ENCODE results near the gene ATP8B2. TPM values are rescaled to one million over a fixed set of nuclear protein-coding genes. Genes with fewer than 3 reads are reported as not detected.
"Not testable (repeated sequence)": the region's sequence is repeated elsewhere in the genome, so short reads cannot be mapped to it uniquely, and the experiment has no call there.

The ATP8B2 gene
- total RNA-seq, 1 experiment from 2014 or later = 64.9 TPM

DNA sequence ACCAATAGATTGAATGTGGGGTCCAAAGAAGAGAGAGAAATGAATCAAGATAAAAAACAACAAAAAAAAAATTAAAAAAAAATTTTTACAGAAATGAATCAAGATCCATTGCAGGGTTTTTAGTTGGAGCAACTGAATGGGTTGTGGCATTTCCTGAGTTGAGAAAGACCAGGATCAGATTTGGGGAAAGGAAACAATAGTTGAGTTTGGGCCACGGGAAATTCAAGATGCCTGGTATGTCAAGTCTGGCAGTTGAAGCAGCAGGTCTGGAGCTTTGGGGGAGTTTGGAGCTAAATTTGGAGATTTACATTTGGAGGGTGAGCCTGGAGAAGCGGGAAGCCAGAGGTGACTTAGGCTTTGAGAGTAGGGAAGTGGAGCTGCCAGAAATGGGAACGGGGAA is 22.6 kb downstream of the ATP8B2 start:
- no peak for DNase-seq (ENCODE audit: low read depth)

GRCh38 chr1:154348429-154349076 is 23.2 kb downstream of the ATP8B2 start:
- no peak for DNase-seq (ENCODE audit: low read depth)

- DNase-seq (ENCODE audit: low read depth) = no peak
Observed at GRCh38 chr1:154349121-154349520, 23.8 kb downstream of the ATP8B2 start.

DNA sequence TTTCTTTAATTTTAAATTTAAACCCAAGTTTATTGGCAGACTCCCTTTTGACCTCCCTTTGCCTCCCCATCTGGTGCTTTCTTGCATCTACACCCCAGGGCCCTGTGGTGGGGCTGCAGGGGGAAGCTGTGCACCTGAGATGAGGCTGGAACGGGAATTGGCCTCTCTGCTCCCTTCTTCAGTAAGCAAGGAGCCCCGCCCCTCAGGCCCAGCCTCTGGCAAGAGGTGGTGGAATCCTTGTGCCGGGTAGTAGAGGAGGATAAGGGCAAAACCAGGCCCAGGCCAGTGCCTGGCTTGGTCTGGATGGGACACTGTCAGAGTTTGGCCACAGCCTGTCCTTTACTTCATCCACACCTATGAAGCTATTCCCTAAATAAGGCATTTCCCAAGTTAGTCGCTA is 25.1 kb downstream of the ATP8B2 start:
- no peak for DNase-seq (ENCODE audit: low read depth)

DNA sequence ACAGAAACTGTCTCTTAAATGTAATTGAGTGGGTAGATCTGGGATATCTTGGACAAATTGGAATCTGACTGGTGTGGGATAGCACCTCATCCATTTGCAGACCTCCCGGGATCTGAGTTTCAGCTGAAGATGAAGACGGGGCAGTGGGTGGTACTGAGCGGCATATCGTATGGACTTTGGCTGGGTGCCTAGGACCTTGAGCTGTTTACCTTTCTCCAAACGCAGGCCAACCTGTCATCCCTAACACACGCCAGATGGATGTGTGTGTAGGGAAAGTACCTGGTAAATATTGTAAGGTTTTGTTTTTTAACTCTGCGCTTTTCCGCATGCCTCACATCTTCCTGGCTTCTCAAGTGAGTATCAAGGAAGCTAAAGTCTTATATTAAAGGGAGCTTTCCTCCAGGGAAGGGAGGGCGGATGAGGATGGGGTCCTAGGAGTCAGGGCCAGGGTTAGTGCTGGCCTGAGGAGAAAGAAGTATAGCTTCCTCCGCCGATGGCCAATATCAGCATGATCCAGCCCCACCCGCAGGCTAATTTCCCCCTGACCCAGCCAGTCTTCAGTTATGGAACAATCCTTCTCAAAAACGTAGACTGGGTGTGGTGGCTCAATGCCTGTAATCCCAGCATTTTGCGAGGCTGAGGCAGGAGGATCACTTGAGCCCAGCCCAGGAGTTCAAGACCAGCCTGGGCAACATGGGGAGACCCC is 26.2 kb downstream of the ATP8B2 start:
- DNase-seq (ENCODE audit: low read depth) = no peak

DNA sequence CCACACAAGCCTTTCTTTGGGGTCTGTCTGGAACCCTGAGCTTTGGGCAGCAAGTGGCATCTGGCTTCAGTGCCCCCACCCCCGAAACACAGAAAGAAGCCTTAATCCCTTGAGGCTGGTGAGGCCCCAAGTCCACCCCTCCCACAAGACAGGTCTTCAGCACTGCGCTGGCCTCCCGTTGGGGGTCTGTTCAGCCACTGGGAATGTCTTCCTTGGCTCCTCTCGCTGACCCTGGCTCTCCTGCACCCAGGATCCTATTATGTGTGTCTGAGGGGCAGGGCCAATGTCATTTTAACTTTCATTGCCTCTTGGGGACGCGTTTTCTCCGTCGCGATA is 26.9 kb downstream of the ATP8B2 start:
- DNase-seq (ENCODE audit: low read depth) = no peak

DNA sequence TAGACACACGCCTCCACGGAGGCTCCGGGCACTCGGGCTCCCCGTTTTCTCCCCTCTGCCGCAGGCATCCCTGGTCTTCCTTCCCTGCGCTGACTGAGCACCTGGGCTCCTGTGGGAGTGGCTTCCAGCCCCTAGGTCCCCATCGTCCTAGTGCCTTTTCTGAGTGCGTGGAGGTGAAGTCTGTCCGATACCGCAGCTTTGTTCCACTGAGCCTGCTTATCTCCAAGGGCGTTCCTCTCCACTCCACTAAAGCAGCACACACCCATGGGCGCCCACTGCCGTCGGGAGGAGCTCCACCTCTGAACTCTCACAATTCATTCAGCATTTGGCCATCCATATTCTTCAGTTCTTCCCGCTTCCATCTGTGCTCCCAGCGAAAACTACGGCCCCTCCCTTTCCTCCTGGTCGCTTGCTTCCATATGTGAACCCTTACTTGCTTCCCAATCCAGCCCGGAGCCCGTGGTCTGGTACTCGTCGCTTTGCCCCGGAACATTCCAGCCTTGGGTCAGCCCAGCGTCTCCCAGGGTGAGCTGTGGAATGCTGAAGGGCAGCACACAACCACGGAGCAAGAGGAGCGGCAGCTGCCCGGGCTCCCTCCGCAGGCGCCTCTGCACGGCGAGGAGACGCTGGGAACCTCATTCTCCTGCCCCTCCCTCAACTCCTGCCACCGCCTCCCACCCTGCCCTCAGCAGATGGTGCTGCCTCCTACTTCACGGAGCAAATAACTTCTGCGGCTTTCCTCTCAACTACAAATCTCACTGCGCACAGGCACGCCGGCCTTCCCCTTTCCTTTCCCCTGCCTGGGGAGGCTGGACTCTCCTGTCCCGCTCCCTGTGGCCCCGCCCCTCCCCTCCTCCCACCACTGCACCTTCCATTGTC is 27.5 kb downstream of the ATP8B2 start:
- peak; percentile 81 for DNase-seq (ENCODE audit: low read depth)

- peak; percentile 61 for DNase-seq (ENCODE audit: low read depth)
Observed at GRCh38 chr1:154353460-154353904, 28.2 kb downstream of the ATP8B2 start.

- no peak for DNase-seq (ENCODE audit: low read depth)
Observed at GRCh38 chr1:154353966-154354365, 28.6 kb downstream of the ATP8B2 start.

DNA sequence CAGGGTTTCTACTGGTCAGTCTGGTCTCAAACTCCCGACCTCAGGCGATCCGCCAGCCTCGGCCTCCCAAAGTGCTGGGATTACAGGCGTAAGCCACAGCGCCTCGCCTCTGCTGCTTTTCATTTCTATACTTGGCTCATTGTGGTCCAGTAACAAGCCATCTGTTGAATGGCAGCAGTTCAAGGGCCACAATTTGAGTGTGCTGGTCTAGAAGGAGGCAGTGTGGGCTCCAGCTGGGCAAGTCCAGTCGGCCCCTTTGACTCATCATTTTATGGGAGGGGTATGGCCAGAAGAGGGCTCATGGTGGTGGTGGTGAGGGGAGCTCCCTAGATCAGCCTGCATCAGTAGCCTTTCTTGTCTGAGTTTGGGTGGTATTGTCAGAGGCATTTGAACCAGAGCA is 33.2 kb downstream of the ATP8B2 start:
- DNase-seq (ENCODE audit: low read depth) = no peak

DNA sequence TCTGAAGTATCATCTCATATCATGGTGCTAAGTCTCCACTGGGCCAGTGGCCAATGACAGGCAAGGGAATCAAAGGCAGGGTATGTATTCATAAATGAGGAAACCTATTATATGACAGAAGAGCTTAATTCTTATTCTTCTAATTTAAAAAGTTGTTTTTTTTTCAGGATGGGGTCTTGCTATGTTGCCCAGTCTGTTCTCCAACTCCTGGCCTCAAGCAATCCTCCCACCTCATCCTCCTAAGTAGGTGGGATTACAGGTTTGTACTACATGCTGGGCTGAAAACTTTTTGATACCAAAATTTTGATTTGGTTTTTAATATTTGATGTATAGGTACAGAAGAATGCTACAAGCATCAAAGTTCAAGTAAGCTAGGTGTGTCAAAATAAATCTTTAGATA is 35.0 kb downstream of the ATP8B2 start:
- DNase-seq (ENCODE audit: low read depth) = no peak

- DNase-seq (ENCODE audit: low read depth) = not testable (repeated sequence)
Observed at GRCh38 chr1:154360881-154361280, 35.6 kb downstream of the ATP8B2 start.

DNA sequence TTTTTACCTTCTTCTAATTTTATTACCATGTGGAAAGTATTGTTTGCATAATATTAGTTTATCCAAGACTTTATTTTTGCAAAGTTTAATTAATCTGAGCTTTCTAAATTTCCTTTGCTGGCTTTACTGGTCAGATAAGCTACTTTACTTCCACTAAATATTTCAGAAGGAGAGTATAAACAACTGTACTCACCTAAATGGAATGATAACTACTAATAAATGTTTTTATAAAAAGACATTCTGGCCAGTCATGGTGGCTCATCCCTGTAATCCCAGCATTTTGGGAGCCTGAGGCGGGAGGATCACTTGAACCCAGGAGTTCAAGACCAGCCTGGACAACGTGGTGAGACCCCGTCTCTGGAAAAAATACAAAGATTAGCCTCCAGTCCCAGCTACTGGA is 36.0 kb downstream of the ATP8B2 start:
- no peak for DNase-seq (ENCODE audit: low read depth)

DNA sequence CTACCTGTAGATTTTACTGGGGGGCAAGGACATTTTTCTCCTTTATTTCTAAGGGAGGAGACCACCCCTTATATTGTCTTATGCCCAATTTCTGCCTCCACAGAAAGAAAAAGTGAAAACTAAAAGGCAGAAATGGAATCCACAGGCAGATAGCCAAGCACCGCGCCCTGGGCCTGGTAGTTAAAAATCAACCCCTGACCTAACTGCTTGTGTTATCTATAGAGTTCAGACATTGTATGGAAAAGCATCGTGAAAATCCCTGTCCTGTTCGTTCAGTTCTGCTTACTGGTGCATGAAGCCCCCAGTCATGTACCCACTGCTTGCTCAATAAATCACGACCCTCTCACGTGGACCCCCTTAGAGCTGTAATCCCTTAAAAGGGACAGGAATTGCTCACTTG is 46.1 kb downstream of the ATP8B2 start:
- DNase-seq (ENCODE audit: low read depth) = no peak

DNA sequence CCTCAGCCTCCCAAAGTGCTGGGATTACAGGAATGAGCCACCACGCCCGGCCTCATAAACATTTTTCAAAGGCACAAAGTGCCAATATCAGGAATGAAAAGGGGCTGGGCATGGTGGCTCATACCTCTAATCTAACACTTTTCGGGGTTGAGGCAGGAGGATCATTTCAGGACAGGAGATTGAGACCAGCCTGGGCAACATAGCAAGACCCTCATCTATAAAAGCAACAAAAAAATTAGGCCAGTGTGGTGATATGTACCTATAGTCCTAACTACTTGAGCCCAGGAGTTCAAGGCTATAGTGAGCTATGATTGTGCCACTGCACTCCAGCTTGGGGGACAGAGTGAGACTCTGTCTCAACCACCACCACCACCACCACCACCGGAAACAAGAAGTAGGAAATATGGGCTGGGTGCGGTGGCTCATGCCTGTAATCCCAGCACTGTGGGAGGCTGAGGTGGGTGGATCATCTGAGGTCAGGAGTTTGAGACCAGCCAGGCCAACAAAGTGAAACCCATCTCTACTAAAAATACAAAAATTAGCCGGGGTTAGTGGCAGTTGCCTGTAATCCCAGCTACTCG is 48.5 kb downstream of the ATP8B2 start:
- DNase-seq (ENCODE audit: low read depth) = not testable (repeated sequence)

DNA sequence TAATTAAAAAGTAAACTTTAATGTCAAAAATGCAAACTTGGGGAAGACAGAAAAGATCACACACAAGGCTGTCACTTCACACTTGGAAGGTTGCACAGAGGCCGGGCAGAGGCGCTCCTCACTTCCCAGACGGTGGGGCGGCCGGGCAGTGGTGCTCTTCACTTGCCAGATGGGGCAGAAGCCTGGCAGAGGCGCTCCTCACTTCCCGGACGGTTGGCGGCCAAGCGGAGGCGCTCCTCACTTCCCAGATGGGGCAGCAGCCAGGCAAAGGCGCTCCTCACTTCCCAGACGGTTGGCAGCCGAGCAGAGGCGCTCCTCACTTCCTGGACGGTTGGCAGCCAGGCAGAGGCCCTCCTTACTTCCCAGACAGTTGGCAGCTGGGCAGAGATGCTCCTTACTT is 54.0 kb downstream of the ATP8B2 start:
- no peak for DNase-seq (ENCODE audit: low read depth)

- no peak for DNase-seq (ENCODE audit: low read depth)
Observed at GRCh38 chr1:154384650-154385489, 59.5 kb downstream of the ATP8B2 start.

DNA sequence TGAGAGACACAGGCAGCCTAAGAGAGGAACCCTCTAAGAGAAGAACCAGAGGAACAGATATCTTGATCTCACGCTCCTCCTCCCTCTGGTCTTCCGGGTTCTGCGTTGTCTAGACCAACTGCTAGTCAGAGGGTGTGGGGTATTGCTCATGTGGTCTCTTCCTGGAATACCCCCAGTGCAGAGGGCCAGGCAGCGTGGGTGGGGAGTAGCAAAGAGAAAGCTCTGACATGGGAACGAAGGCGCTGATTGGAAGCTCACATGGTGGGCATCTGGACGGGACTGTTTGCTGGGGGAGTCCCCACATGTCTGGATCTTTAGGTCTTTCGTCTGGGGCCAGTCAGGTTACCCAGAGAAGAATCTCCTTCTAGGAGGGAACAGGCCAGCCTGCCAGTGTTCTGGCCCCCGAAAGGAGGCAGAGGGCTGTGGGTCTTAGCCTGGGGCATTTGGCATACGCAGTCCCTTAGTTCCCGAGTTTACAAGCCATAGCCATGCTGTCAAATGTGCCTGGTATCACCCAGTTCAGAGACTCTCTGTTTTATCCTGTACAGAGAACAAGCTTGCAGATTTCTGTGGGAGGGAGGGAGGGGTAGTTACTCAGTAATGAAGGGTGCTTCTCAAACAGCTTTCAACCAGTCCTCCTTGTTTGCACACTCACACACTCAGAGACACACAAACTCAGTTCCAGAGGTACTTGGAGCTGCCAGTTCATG is 61.5 kb downstream of the ATP8B2 start:
- no peak for DNase-seq (ENCODE audit: low read depth)

GRCh38 chr1:154391086-154391770 is 65.9 kb downstream of the ATP8B2 start:
- DNase-seq (ENCODE audit: low read depth) = no peak

DNA sequence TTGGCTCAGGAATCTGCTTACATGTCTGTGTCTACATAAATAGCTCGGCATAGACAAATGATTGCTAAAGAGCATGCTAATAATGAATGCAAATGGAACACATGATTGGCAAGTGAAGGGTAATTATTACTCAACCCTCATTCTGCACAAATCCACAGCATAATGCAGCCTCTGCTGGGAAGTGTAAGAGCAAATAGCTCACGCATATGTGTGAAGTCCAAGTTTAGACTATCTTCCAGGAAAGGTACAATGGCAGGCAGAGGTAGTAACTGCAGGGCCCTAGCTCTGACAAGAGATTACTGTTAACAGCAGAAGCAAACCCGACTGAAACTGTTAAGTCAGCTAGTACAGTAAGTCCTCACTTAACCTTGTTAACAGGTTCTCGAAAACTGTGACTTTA is 72.8 kb downstream of the ATP8B2 start:
- no peak for DNase-seq (ENCODE audit: low read depth)

All from LHCN-M2 (cell line).